IPS-18a (cell line): ENCODE data around the gene CFAP46.
"Not testable (repeated sequence)": the region's sequence is repeated elsewhere in the genome, so short reads cannot be mapped to it uniquely, and the experiment has no call there.

ENCODE experiments used
- H3K27ac ChIP-seq: one replicate; pipeline ENCODE4 v1.5.1; 2013; ENCODE audit warnings: low read length
- H3K27me3 ChIP-seq: one replicate; pipeline ENCODE4 v1.6.1; 2013; ENCODE audit warnings: mild to moderate bottlenecking, low read length; ENCODE audit not compliant: control insufficient read depth, insufficient read depth
- H3K36me3 ChIP-seq: one replicate; pipeline ENCODE4 v1.6.1; 2013; ENCODE audit warnings: low read depth, low read length; ENCODE audit not compliant: control insufficient read depth
- H3K4me1 ChIP-seq: one replicate; pipeline ENCODE4 v1.6.1; 2013; ENCODE audit warnings: low read depth, low read length; ENCODE audit not compliant: control insufficient read depth
- H3K4me3 ChIP-seq: one replicate; pipeline ENCODE4 v1.5.1; 2013; ENCODE audit warnings: low read length
- H3K9ac ChIP-seq: one replicate; pipeline ENCODE4 v1.6.1; 2013; ENCODE audit warnings: mild to moderate bottlenecking, low read length, moderate library complexity
- H3K9me3 ChIP-seq: one replicate; pipeline ENCODE4 v1.6.1; 2013; ENCODE audit warnings: low read depth, low read length; ENCODE audit not compliant: control insufficient read depth

CFAP46 gene

GRCh38 chr10:132938472-132939339, 3.7 kb downstream of the CFAP46 start:
- Histone ChIP-seq H3K9me3 (no peaks in the 10 kb centered on the region), H3K4me3 (no peak overlapping the region), H3K27me3 (peaks cover 8% of the 10 kb centered on the region), H3K4me1 (no peaks in the 10 kb centered on the region), H3K9ac (no peak overlapping the region), H3K27ac (no peak overlapping the region), H3K36me3 (no peaks in the 10 kb centered on the region)

- no peak overlapping the region for H3K9ac ChIP-seq
- H3K27ac ChIP-seq: no peak overlapping the region
- H3K9me3 ChIP-seq: no peaks in the 10 kb centered on the region
- no peak overlapping the region for H3K4me3 ChIP-seq
- no peaks in the 10 kb centered on the region for H3K4me1 ChIP-seq
- H3K36me3 ChIP-seq: no peaks in the 10 kb centered on the region
- H3K27me3 ChIP-seq: peaks cover 8% of the 10 kb centered on the region
These were observed 4.5 kb downstream of the CFAP46 start for GRCh38 chr10:132937861-132938260.

DNA sequence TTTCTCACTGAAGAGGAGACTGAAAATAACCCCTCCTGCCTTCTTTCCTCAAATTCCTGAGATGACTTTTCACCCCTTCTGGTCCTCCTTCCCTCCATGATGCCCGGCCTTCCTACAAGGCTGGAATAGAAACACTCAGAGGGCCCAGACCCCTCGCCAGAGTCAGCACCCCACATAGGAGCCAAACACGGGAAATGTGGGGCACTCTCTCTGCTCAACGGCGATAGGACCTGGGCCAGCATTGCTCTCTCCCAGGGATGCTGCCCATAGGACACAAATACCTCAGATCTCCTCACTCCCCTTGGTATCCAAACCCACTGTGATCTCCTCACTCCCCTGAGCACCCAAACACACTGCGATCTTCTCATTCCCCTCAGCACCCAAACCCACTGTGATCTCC, 7.4 kb downstream of the CFAP46 start:
- Histone ChIP-seq H3K27ac (no peak overlapping the region), H3K36me3 (no peaks in the 10 kb centered on the region), H3K27me3 (no peaks in the 10 kb centered on the region), H3K4me1 (no peaks in the 10 kb centered on the region), H3K9ac (no peak overlapping the region), H3K4me3 (no peak overlapping the region), H3K9me3 (no peaks in the 10 kb centered on the region)

DNA sequence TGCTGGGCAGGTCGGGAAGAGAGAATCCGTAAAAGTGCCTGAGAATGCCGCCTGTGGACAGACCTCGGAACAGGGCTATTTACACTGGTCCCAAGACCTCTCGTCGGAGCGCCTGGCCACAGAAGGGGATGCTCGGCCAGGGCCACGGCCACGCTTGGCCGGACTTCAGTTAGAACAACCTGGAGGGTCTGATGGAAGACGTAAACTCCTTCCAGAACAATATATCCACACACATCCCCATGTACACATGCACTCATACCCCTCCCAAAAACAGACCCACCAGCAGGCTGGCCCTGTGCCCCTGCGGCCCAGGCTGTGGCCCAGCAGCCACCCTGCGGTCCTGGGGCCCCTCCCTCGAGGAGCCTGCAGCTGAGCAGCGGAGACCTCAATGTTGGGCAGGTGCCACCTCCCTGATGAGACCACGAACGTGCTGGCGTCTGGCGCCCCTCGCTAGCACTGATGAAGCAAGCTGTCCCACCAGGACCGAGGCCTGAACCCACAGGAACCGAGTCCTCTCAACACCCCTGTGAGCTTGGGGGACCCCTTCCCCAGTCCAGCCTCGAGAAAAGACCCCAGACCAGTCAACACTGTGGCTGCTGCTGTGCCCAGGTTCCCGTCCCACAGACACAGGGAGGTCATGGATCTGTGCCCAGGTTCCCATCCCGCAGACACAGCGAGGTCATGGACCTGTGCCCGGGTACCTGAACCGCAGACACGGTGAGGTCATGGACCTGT, 8.9 kb downstream of the CFAP46 start:
- no peak overlapping the region for H3K9ac ChIP-seq
- no peak overlapping the region for H3K4me3 ChIP-seq

DNA sequence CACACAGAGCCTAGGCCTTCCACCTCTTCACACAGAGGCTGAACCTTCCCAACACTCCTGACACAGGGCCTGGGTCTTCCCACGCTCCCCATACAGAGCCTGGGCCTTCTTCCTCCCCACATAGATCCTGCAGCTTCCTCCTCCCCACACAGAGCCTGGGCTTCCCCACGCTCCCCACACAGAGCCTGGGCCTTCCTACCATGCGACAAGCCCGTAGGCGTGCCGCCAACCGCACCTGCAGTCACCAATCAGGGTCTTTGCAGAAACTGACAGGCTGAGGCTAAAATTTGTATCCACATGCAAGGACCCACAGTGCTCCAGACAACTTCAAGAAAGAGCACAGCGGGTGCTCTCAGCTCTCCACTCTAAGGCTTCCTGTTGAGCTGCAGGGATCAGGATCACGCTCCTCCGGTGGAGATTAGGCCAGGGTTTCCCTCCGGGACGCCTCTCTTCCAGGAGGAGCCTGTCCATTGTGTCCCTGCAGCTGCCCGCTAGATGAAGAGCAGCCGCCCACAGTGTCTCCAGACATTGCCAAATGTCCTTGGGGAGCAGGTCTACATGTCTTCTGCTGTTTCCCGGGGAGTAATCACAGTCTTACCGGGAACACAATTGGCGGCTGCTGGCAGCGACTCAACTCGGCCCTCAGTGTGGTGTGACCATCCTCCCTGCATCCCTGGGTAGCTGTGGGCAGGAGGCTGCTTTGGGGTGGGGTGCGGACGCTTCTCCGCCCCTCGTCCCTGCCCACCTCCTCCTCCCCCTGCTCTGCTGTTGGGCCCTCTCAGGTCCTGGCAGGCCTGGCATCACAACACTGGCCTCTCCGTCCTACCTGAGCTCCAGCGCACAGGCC, 9.7 kb downstream of the CFAP46 start:
- H3K36me3 ChIP-seq: no peaks in the 10 kb centered on the region
- H3K9ac ChIP-seq: no peak overlapping the region
- H3K4me1 ChIP-seq: no peaks in the 10 kb centered on the region
- no peaks in the 10 kb centered on the region for H3K9me3 ChIP-seq
- no peak overlapping the region for H3K4me3 ChIP-seq
- H3K27ac ChIP-seq: no peak overlapping the region
- no peaks in the 10 kb centered on the region for H3K27me3 ChIP-seq

More for the DNA sequence above, 8.9 kb downstream of the CFAP46 start:
- Histone ChIP-seq H3K9me3 (no peaks in the 10 kb centered on the region), H3K27ac (no peak overlapping the region), H3K36me3 (no peaks in the 10 kb centered on the region), H3K27me3 (no peaks in the 10 kb centered on the region), H3K4me1 (no peaks in the 10 kb centered on the region)

DNA sequence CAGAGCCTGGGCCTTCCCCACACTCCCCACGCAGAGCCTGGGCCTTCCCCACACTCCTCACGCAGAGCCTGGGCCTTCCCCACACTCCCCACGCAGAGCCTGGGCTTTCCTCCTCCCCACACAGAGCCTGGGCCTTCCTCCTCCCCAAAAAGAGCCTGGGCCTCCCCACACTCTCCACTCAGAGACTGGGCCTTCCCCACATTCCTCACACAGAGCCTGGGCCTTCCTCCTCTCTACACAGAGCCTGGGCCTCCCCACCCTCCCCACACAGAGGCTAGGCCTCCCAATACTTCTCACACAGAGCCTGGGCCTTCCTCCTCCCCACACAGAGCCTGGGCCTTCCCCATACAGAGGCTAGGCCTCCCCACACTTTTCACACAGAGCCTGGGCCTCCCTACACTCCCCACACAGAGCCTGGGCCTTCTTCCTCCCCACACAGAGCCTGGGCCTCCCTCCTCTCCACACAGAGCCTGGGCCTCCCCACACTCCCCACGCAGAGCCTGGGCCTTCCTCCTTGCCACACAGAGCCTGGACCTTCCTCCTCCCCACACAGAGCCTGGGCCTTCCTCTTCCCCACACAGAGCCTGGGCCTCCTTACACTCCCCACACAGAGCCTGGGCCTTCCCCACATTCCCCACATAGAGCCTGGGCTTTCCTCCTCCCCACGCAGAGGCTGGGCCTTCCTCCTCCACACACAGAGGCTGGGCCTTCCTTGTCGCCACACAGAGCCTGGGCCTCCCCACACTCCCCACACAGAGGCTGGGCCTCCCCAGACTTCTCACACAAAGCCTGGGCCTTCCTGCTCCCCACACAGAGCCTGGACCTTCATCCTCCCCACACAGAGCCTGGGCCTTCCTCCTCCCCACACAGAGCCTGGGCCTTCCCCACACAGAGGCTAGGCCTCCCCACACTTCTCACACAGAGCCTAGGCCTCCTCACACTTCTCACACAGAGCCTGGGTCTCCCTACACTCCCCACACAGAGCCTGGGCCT, 10.8 kb downstream of the CFAP46 start:
- H3K9ac ChIP-seq, H3K36me3 ChIP-seq, H3K27ac ChIP-seq, H3K4me1 ChIP-seq, H3K27me3 ChIP-seq, H3K9me3 ChIP-seq, H3K4me3 ChIP-seq: not testable (repeated sequence)

GRCh38 chr10:132930701-132931100, 11.7 kb downstream of the CFAP46 start:
- H3K27me3 ChIP-seq, H3K4me3 ChIP-seq, H3K36me3 ChIP-seq, H3K27ac ChIP-seq, H3K9me3 ChIP-seq, H3K4me1 ChIP-seq, H3K9ac ChIP-seq: not testable (repeated sequence)

- Histone ChIP-seq H3K4me1 (no peaks in the 10 kb centered on the region), H3K9me3 (no peaks in the 10 kb centered on the region), H3K27me3 (no peaks in the 10 kb centered on the region), H3K36me3 (no peaks in the 10 kb centered on the region), H3K27ac (no peak overlapping the region), H3K4me3 (no peak overlapping the region), H3K9ac (no peak overlapping the region)
These were observed 12.3 kb downstream of the CFAP46 start for GRCh38 chr10:132929953-132930548.

- Histone ChIP-seq H3K9ac (no peak overlapping the region), H3K36me3 (no peaks in the 10 kb centered on the region), H3K4me1 (no peaks in the 10 kb centered on the region), H3K9me3 (no peaks in the 10 kb centered on the region), H3K27me3 (no peaks in the 10 kb centered on the region), H3K27ac (no peak overlapping the region), H3K4me3 (no peak overlapping the region)
These were observed 12.9 kb downstream of the CFAP46 start for GRCh38 chr10:132929480-132929879.

DNA sequence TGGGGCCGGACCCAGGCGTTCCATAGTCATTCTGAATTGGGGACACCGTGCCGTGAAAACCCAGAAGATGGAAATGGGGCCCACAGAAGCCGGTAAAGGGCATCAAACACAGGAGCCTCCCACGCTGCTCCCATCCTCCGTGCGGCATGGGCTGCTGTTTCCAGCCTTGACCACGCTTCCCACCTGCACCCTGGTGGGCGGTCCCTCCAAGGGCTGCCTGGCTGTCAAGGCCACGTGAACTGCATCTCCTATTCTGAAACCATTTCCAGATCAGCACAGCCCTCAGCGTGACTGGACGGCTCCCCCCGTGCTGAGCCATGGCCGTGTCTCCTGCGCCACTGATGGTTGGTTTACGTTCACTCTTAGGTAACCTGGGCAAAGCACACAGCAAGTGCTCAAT, 14.1 kb downstream of the CFAP46 start:
- Histone ChIP-seq H3K27ac (no peak overlapping the region), H3K4me1 (no peaks in the 10 kb centered on the region), H3K9me3 (no peaks in the 10 kb centered on the region), H3K9ac (no peak overlapping the region), H3K36me3 (no peaks in the 10 kb centered on the region), H3K4me3 (no peak overlapping the region), H3K27me3 (no peaks in the 10 kb centered on the region)
